Gastroesophageal sphincter (tissue), 3 donors: ENCODE data around the gene CEP41.

Source experiments
- CTCF ChIP-seq, 4 experiments: fragments of 200-600 bp in 2 of 4; fragments of 450-650 bp in 2 of 4; sonication (generic) in 1 of 4; IDR thresholded peaks; one replicate each; pipeline ENCODE4 v1.5.1; 2017 to 2019; ENCODE audit warnings: antibody characterized with exemption in 4 of 4, mild to moderate bottlenecking in 2 of 4, moderate library complexity in 2 of 4
- POLR2A ChIP-seq, 2 donors: fragments of 450-650 bp; IDR thresholded peaks; one replicate each; pipeline ENCODE4 v1.6.1; 2017; ENCODE audit warnings: antibody characterized with exemption in 2 of 2, mild to moderate bottlenecking in 2 of 2, moderate library complexity in 1 of 2

GRCh38 chr7:130398526-130399090 lies 42.2 kb downstream of the CEP41 start:
- no peak for TF ChIP-seq CTCF (IDR thresholded peaks at IDR 0.05)
- TF ChIP-seq POLR2A (IDR thresholded peaks at IDR 0.05) = no peak
